ENCODE data around the gene C1orf56.

DNA sequence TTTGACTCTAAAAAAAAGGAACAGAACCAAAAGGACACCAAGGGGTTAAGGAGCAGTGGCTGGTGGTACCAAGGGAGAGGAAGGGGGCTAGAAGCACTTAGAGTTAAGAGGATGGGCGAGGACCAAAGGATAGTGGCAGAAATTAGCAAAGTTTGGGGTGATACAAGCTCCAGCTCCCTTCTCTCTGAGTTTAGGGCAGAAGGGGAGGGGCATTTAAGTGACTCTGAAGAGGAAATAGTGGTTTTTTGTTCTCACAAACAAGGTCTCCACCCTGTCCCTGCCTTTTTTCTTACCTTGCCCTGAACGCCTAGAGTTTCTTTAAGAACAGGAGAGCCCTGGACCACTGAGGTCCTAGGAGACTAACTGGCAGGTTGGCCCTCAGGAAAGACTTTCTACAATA is 8.6 kb downstream of the C1orf56 start:
- TF ChIP-seq EP300 (conservative IDR thresholded peaks at IDR 0.05; ENCODE audit: poor library complexity, severe bottlenecking) (no peak), EZH2 (IDR thresholded peaks at IDR 0.05; ENCODE audit: borderline replicate concordance, insufficient read depth, low read length, poor library complexity, severe bottlenecking) (no peak), TAF1 (IDR thresholded peaks at IDR 0.05; ENCODE audit: low read depth) (no peak), POLR2AphosphoS5 (IDR thresholded peaks at IDR 0.05) (no peak), RAD21 (conservative IDR thresholded peaks at IDR 0.05) (no peak), MXI1 (conservative IDR thresholded peaks at IDR 0.05; ENCODE audit: poor library complexity, severe bottlenecking) (no peak)
- TF ChIP-seq, protein P1, sequence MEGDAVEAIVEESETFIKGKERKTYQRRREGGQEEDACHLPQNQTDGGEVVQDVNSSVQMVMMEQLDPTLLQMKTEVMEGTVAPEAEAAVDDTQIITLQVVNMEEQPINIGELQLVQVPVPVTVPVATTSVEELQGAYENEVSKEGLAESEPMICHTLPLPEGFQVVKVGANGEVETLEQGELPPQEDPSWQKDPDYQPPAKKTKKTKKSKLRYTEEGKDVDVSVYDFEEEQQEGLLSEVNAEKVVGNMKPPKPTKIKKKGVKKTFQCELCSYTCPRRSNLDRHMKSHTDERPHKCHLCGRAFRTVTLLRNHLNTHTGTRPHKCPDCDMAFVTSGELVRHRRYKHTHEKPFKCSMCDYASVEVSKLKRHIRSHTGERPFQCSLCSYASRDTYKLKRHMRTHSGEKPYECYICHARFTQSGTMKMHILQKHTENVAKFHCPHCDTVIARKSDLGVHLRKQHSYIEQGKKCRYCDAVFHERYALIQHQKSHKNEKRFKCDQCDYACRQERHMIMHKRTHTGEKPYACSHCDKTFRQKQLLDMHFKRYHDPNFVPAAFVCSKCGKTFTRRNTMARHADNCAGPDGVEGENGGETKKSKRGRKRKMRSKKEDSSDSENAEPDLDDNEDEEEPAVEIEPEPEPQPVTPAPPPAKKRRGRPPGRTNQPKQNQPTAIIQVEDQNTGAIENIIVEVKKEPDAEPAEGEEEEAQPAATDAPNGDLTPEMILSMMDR (IDR thresholded peaks at IDR 0.05; ENCODE audit: poor library complexity, severe bottlenecking), result no peak
- TF ChIP-seq, protein P2, sequence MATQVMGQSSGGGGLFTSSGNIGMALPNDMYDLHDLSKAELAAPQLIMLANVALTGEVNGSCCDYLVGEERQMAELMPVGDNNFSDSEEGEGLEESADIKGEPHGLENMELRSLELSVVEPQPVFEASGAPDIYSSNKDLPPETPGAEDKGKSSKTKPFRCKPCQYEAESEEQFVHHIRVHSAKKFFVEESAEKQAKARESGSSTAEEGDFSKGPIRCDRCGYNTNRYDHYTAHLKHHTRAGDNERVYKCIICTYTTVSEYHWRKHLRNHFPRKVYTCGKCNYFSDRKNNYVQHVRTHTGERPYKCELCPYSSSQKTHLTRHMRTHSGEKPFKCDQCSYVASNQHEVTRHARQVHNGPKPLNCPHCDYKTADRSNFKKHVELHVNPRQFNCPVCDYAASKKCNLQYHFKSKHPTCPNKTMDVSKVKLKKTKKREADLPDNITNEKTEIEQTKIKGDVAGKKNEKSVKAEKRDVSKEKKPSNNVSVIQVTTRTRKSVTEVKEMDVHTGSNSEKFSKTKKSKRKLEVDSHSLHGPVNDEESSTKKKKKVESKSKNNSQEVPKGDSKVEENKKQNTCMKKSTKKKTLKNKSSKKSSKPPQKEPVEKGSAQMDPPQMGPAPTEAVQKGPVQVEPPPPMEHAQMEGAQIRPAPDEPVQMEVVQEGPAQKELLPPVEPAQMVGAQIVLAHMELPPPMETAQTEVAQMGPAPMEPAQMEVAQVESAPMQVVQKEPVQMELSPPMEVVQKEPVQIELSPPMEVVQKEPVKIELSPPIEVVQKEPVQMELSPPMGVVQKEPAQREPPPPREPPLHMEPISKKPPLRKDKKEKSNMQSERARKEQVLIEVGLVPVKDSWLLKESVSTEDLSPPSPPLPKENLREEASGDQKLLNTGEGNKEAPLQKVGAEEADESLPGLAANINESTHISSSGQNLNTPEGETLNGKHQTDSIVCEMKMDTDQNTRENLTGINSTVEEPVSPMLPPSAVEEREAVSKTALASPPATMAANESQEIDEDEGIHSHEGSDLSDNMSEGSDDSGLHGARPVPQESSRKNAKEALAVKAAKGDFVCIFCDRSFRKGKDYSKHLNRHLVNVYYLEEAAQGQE (IDR thresholded peaks at IDR 0.05; ENCODE audit: borderline replicate concordance), result no peak
